Mucosa of descending colon (tissue), 3 donors: ENCODE data around the gene BPIFA1. TPM values are rescaled to one million over a fixed set of nuclear protein-coding genes. Genes with fewer than 3 reads are reported as not detected.

Experiments used
- ATAC-seq: fragments of 200-7000 bp; cut with Tn5 transposase; one replicate; pipeline ENCODE4 v1.9.1; 2020; ENCODE audit warnings: mild to moderate bottlenecking, moderate library complexity
- DNase-seq, 3 donors: peaks; one replicate each; pipeline ENCODE4 v3.0.0-alpha.2; 2020
- H3K36me3 ChIP-seq: fragments of 200-600 bp; one replicate; pipeline ENCODE4 v1.8.0; 2021; ENCODE audit warnings: low read depth, mild to moderate bottlenecking
- H3K4me1 ChIP-seq: fragments of 200-600 bp; one replicate; pipeline ENCODE4 v1.8.0; 2021; ENCODE audit warnings: low read depth, mild to moderate bottlenecking
- H3K4me3 ChIP-seq: fragments of 200-600 bp; one replicate; pipeline ENCODE4 v1.8.0; 2021; ENCODE audit warnings: mild to moderate bottlenecking
- H3K9me3 ChIP-seq: fragments of 200-600 bp; one replicate; pipeline ENCODE4 v1.8.0; 2021; ENCODE audit warnings: mild to moderate bottlenecking
- intact Hi-C, 2 donors: fragments of 100-400 bp; cut with DNase I in 1 of 2; cut with micrococcal nuclease in 1 of 2; formaldehyde crosslinking; loops; one replicate each; pipeline versions ENCODE4 v1.11.0 to v1.11.1; 2022; cut with DNase I, micrococcal nuclease
- total RNA-seq, 3 donors: library from RNA; stranded (reverse); fragmentation: NEBNext Ultra II Directional in 2 of 3; extraction: Animal tissue kit (Norgen Biotek cat#: 25700) in 2 of 3; gene quantifications; one replicate each; pipeline versions ENCODE4 v1.2.1 to v1.2.4, GENCODE V29; 2021 to 2023
- TF ChIP-seq, protein P1 (sequence below): fragments of 200-600 bp; IDR thresholded peaks from one replicate; pipeline ENCODE4 v1.8.0; 2022; ENCODE audit warnings: antibody characterized with exemption, mild to moderate bottlenecking
- donor health status: DM: no; HTN: no; CAD: no; lungs with moderate emphysema.
- donor health status: DM: no; HTN: no; CAD: no.
- donor health status: DM: no; HTN: yes; CAD: no.

BPIFA1 gene
- total RNA-seq, 3 donors from 2014 or later = not detected

DNA sequence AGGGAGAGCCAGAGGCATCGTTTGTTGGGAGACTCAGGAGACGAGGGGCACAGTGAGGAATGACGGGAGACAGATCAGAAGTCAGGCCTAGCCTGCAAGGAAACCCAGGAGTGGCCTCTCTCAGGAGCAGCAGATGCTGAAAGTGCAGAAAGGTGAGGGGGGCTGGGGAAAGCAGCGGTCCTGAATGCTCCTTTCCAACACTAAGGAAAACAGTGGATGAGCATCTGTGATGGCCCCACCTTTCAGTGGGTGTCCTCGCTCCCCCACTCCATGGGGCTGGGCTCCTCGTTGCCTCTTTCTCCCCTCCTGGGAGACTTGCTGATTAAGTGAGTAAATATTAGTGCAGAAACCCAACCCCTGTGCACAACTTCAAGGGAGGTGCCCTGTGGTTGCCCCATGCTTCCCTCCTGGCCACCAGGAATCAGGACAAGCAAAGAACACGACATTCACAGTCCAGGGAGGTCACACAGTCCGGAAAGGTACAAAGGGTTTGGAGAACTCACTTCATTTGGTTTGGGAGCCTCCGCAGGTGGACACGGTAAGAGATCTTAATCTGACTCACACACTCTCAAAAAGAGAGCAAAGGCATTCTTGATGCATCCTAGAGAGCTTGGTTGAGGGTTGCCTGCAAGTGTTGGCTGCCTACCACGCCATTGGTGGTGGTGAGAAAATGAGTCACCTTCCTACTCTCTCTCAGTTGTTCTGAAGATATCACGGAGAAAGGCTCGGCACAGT, 37.5 kb downstream of the BPIFA1 start:
- intact Hi-C loops = no loop called here
- H3K36me3 ChIP-seq = no peaks in the 10 kb centered on the region
- DNase-seq (no peak), ATAC-seq (no peak)
- no peaks in the 10 kb centered on the region for H3K9me3 ChIP-seq
- no peak overlapping the region for H3K4me3 ChIP-seq
- TF ChIP-seq, protein P1, sequence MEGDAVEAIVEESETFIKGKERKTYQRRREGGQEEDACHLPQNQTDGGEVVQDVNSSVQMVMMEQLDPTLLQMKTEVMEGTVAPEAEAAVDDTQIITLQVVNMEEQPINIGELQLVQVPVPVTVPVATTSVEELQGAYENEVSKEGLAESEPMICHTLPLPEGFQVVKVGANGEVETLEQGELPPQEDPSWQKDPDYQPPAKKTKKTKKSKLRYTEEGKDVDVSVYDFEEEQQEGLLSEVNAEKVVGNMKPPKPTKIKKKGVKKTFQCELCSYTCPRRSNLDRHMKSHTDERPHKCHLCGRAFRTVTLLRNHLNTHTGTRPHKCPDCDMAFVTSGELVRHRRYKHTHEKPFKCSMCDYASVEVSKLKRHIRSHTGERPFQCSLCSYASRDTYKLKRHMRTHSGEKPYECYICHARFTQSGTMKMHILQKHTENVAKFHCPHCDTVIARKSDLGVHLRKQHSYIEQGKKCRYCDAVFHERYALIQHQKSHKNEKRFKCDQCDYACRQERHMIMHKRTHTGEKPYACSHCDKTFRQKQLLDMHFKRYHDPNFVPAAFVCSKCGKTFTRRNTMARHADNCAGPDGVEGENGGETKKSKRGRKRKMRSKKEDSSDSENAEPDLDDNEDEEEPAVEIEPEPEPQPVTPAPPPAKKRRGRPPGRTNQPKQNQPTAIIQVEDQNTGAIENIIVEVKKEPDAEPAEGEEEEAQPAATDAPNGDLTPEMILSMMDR = no peak
- H3K4me1 ChIP-seq = no peaks in the 10 kb centered on the region

- no peaks in the 10 kb centered on the region for H3K36me3 ChIP-seq
- DNase-seq (no peak), ATAC-seq (no peak)
- no peak overlapping the region for H3K4me3 ChIP-seq
- no peaks in the 10 kb centered on the region for H3K4me1 ChIP-seq
- H3K9me3 ChIP-seq = no peaks in the 10 kb centered on the region
- intact Hi-C loops = no loop called here
- TF ChIP-seq, protein P1 = no peak
These were observed 39.4 kb downstream of the BPIFA1 start for GRCh38 chr20:33275215-33275614.

DNA sequence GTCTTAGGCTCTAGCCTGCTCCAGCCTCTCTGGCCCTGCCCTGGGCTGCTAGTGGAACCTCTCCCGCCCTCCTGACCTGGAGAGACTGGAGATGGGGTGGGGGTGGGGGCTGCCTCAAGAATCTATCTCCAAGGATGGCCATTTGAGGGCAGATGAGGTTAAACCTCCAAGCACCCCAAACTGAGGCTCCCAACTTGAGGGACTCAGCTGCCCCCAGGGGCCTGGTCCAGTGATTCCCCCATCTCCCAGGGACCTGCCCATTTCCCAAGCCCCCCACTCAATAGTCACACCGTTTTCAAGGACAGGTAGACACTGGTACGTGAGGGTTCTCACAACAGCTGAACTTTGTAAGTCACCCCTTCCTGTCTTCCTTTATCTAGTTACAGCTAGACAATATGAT, 40.1 kb downstream of the BPIFA1 start:
- H3K4me1 ChIP-seq = no peaks in the 10 kb centered on the region
- TF ChIP-seq, protein P1 = no peak
- H3K9me3 ChIP-seq = no peaks in the 10 kb centered on the region
- DNase-seq (no peak), ATAC-seq (no peak)
- H3K36me3 ChIP-seq = no peaks in the 10 kb centered on the region
- no peak overlapping the region for H3K4me3 ChIP-seq
- intact Hi-C loops = no loop called here

- TF ChIP-seq, protein P1 = no peak
- no peak for ATAC-seq
- H3K4me1 ChIP-seq = no peaks in the 10 kb centered on the region
- intact Hi-C loops = no loop called here
- no peak for DNase-seq
- H3K36me3 ChIP-seq = no peaks in the 10 kb centered on the region
- no peaks in the 10 kb centered on the region for H3K9me3 ChIP-seq
- H3K4me3 ChIP-seq = no peak overlapping the region
These were observed 40.7 kb downstream of the BPIFA1 start for GRCh38 chr20:33276303-33277113.

- H3K36me3 ChIP-seq = no peaks in the 10 kb centered on the region
- DNase-seq (no peak), ATAC-seq (no peak)
- H3K4me3 ChIP-seq = no peak overlapping the region
- no peaks in the 10 kb centered on the region for H3K9me3 ChIP-seq
- intact Hi-C loops = no loop called here
- TF ChIP-seq, protein P1 = no peak
- no peaks in the 10 kb centered on the region for H3K4me1 ChIP-seq
These were observed 42.0 kb downstream of the BPIFA1 start for GRCh38 chr20:33277471-33278441.
